Mesenchymal stem cell (in vitro differentiated cells and primary cell): Measurements from ENCODE around the gene FAF1.

ENCODE experiments used
- DNase-seq: peaks from one replicate; pipeline ENCODE4 v3.0.0-alpha.2; 2013
- H2AFZ ChIP-seq: one replicate; pipeline ENCODE4 v1.6.1; 2013; ENCODE audit warnings: low read depth, mild to moderate bottlenecking, control low read depth, inconsistent platforms, low read length, moderate library complexity
- H2AK5ac ChIP-seq: 2 replicates; pipeline ENCODE4 v1.6.1; 2013; ENCODE audit warnings: low read length, moderate library complexity, mild to moderate bottlenecking, inconsistent platforms; ENCODE audit not compliant: severe bottlenecking
- H2BK120ac ChIP-seq: one replicate; pipeline ENCODE4 v1.6.1; 2013; ENCODE audit warnings: low read depth, mild to moderate bottlenecking, inconsistent platforms, low read length, moderate library complexity
- H2BK12ac ChIP-seq, 2 experiments: one replicate each; pipeline ENCODE4 v1.6.1; 2013; ENCODE audit warnings: inconsistent platforms in 2 of 2, low read length in 2 of 2, mild to moderate bottlenecking in 2 of 2, moderate library complexity in 2 of 2, control low read depth in 1 of 2
- H2BK15ac ChIP-seq: one replicate; pipeline ENCODE4 v1.6.1; 2013; ENCODE audit warnings: mild to moderate bottlenecking, low read depth, inconsistent platforms; ENCODE audit not compliant: poor library complexity, severe bottlenecking
- H2BK5ac ChIP-seq: 2 replicates; pipeline ENCODE4 v1.6.1; 2013; ENCODE audit warnings: low read depth, mild to moderate bottlenecking, low read length, control low read depth, inconsistent platforms; ENCODE audit not compliant: poor library complexity, severe bottlenecking
- H3K14ac ChIP-seq, 2 experiments: one replicate each; pipeline ENCODE4 v1.6.1; 2013; ENCODE audit warnings: inconsistent platforms in 2 of 2, low read length in 2 of 2, control low read depth in 1 of 2, mild to moderate bottlenecking in 1 of 2, moderate library complexity in 1 of 2
- H3K18ac ChIP-seq, 2 experiments: one replicate each; pipeline ENCODE4 v1.6.1; 2013; ENCODE audit warnings: inconsistent platforms in 2 of 2, low read length in 2 of 2, control low read depth in 1 of 2, low read depth in 1 of 2, mild to moderate bottlenecking in 1 of 2
- H3K23ac ChIP-seq, 2 experiments: one replicate each; pipeline ENCODE4 v1.6.1; 2013; ENCODE audit warnings: inconsistent platforms in 2 of 2, low read length in 2 of 2, mild to moderate bottlenecking in 2 of 2, moderate library complexity in 2 of 2, control low read depth in 1 of 2
- H3K27ac ChIP-seq: 2 replicates; pipeline ENCODE4 v1.5.1; 2013; ENCODE audit warnings: mild to moderate bottlenecking, moderate library complexity, low read length, control low read depth, inconsistent platforms; ENCODE audit not compliant: poor library complexity, severe bottlenecking
- H3K27me3 ChIP-seq, 2 experiments: 2 replicates each; pipeline versions ENCODE4 v1.6.1 to v1.7.0; 2013; ENCODE audit warnings: low read length in 2 of 2, mild to moderate bottlenecking in 2 of 2, moderate library complexity in 2 of 2, control low read depth in 1 of 2, inconsistent platforms in 1 of 2; ENCODE audit not compliant: control insufficient read depth in 1 of 2, insufficient read depth in 1 of 2
- H3K36me3 ChIP-seq, 2 experiments: 2 replicates each; pipeline versions ENCODE4 v1.6.1 to v1.7.0; 2013; ENCODE audit warnings: low read length in 2 of 2, control low read depth in 1 of 2, inconsistent platforms in 1 of 2, low read depth in 1 of 2, mild to moderate bottlenecking in 1 of 2; ENCODE audit not compliant: insufficient read depth in 2 of 2, control insufficient read depth in 1 of 2
- H3K4ac ChIP-seq, 2 experiments: one replicate each; pipeline ENCODE4 v1.6.1; 2013; ENCODE audit warnings: inconsistent platforms in 2 of 2, low read length in 2 of 2, mild to moderate bottlenecking in 2 of 2, moderate library complexity in 2 of 2, control low read depth in 1 of 2, low read depth in 1 of 2
- H3K4me1 ChIP-seq: 2 replicates; pipeline ENCODE4 v1.6.1; 2013; ENCODE audit warnings: low read depth, low read length, control low read depth; ENCODE audit not compliant: control insufficient read depth, insufficient read depth
- H3K4me2 ChIP-seq: 2 replicates; pipeline ENCODE4 v1.6.1; 2013; ENCODE audit warnings: low read length, mild to moderate bottlenecking, inconsistent platforms; ENCODE audit not compliant: poor library complexity, severe bottlenecking
- H3K4me3 ChIP-seq, 2 experiments: 2 replicates each; pipeline versions ENCODE4 v1.5.1 to v1.7.0; 2013; ENCODE audit warnings: low read length in 2 of 2, mild to moderate bottlenecking in 2 of 2, control low read depth in 1 of 2, low read depth in 1 of 2; ENCODE audit not compliant: insufficient read depth in 1 of 2
- H3K79me1 ChIP-seq: replicated peaks from 2 replicates; pipeline ENCODE4 v1.6.1; 2013; ENCODE audit warnings: mild to moderate bottlenecking, control low read depth, low read length, inconsistent platforms; ENCODE audit not compliant: poor library complexity, severe bottlenecking
- H3K9ac ChIP-seq: 2 replicates; pipeline ENCODE4 v1.7.0; 2013; ENCODE audit warnings: mild to moderate bottlenecking, low read length, moderate library complexity
- H3K9me3 ChIP-seq: 2 replicates; pipeline ENCODE4 v1.7.0; 2013; ENCODE audit warnings: mild to moderate bottlenecking, low read length; ENCODE audit not compliant: control insufficient read depth
- H4K8ac ChIP-seq: one replicate; pipeline ENCODE4 v1.6.1; 2013; ENCODE audit warnings: inconsistent platforms, mild to moderate bottlenecking, low read length, moderate library complexity
- H4K91ac ChIP-seq: one replicate; pipeline ENCODE4 v1.6.1; 2013; ENCODE audit warnings: mild to moderate bottlenecking, low read length, inconsistent platforms
- WGBS: methylation state at CpG from one replicate; pipeline ENCODE4 v1.1.7; 2013; ENCODE audit warnings: mixed read lengths; 5-methylcytosine and 5-hydroxymethylcytosine counted together

FAF1 gene

DNA sequence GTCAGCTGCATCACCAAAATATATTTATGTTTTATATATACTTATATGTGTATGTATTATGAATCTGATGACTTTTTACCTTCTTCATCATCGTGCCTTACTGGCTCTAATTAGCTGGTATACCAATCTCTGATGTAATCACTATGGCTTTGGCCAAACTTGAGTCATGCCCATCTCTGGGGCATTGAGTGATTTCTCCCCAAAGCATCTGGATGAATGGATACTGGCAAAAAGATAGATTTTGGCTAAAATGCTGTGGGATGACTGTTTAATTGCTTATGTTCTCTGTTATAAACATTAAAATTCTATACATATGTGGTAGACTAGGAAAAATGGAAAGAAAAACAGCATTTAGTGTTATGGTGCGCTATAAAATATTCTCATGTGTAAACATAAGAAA, 29.6 kb upstream of the FAF1 start:
- Histone ChIP-seq H3K4me3 (no peak overlapping the region), H3K9me3 (no peaks in the 10 kb centered on the region), H3K18ac (no peak overlapping the region), H2BK120ac (no peak overlapping the region), H2BK15ac (no peak overlapping the region), H3K4me2 (no peak overlapping the region), H3K4ac (no peak overlapping the region), H3K9ac (peak overlapping the region; percentile 19), H2AFZ (no peak overlapping the region), H2AK5ac (no peak overlapping the region), H4K91ac (no peak overlapping the region), H3K23ac (no peak overlapping the region), H4K8ac (no peak overlapping the region), H3K27ac (no peak overlapping the region), H3K4me1 (no peaks in the 10 kb centered on the region), H3K27me3 (peaks cover 0 to 6% of the 10 kb centered on the region in 2 experiments), H2BK5ac (no peak overlapping the region), H3K14ac (no peak overlapping the region), H3K36me3 (no peaks in the 10 kb centered on the region), H3K79me1 (no peaks in the 10 kb centered on the region), H2BK12ac (no peak overlapping the region)
- WGBS: no CpG with 5 or more reads among the region's 2 CpGs
- no peak for DNase-seq

DNA sequence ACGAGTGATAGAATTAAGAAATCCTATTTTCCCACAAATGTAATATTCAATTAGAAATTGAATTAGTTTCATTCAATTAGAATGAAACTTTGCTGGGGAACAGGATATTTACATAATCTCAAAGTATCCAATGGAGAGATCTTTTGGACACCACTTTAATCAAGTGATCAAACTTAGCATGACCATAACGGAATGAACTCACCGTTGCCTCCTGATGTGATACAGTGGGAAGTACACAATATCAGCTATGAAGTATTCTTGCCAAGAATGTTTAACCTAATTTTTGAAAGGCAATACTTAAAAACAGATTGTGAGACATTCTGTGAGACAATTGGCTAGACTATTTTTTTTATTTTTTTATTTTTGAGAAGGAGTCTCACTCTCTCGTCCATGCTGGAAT, 26.6 kb upstream of the FAF1 start:
- no peak overlapping the region for H3K14ac ChIP-seq
- H3K4ac ChIP-seq: no peak overlapping the region
- H3K9me3 ChIP-seq: no peaks in the 10 kb centered on the region
- no peak overlapping the region for H2BK15ac ChIP-seq
- no peak overlapping the region for H3K4me3 ChIP-seq
- no peaks in the 10 kb centered on the region for H3K4me1 ChIP-seq
- no peak overlapping the region for H3K27ac ChIP-seq
- H2BK120ac ChIP-seq: no peak overlapping the region
- H3K36me3 ChIP-seq: no peaks in the 10 kb centered on the region
- H3K9ac ChIP-seq: no peak overlapping the region
- no peak overlapping the region for H3K23ac ChIP-seq
- no peak overlapping the region for H2AFZ ChIP-seq
- H3K79me1 ChIP-seq: no peaks in the 10 kb centered on the region
- no peak overlapping the region for H2AK5ac ChIP-seq
- no peak overlapping the region for H2BK12ac ChIP-seq
- H3K27me3 ChIP-seq: peaks cover 0 to 6% of the 10 kb centered on the region in 2 experiments
- H2BK5ac ChIP-seq: no peak overlapping the region
- no peak for DNase-seq
- H3K4me2 ChIP-seq: no peak overlapping the region
- no peak overlapping the region for H4K91ac ChIP-seq
- WGBS: 100% methylated on average over 1 of the region's 4 CpGs
- no peak overlapping the region for H4K8ac ChIP-seq
- no peak overlapping the region for H3K18ac ChIP-seq

DNA sequence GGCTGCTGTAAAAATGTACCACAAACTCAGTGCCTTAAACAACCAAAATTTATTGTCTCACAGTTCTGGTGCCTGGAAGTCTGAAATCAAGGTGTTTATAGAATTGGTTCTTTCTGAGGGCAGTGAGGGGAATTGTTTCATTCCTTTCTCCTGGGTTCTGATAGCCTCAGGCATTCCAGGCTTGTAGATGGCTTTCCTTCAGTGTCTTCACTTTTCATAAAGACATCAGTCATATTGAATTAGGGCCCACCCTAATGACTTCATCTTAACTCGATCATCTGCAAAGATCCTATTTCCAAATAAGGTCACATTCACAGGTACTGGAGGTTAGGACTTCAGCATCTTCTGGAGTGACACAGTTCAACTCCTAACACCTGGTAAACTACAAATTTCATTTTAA, 25.0 kb upstream of the FAF1 start:
- H2BK15ac ChIP-seq: no peak overlapping the region
- no peak overlapping the region for H3K14ac ChIP-seq
- no peaks in the 10 kb centered on the region for H3K79me1 ChIP-seq
- no peaks in the 10 kb centered on the region for H3K4me1 ChIP-seq
- H3K36me3 ChIP-seq: no peaks in the 10 kb centered on the region
- H3K23ac ChIP-seq: no peak overlapping the region
- H3K9ac ChIP-seq: no peak overlapping the region
- no peak overlapping the region for H4K91ac ChIP-seq
- no peak overlapping the region for H4K8ac ChIP-seq
- no peak overlapping the region for H3K4me3 ChIP-seq
- H3K4me2 ChIP-seq: no peak overlapping the region
- no peaks in the 10 kb centered on the region for H3K9me3 ChIP-seq
- no peak overlapping the region for H3K4ac ChIP-seq
- DNase-seq: no peak
- H3K18ac ChIP-seq: no peak overlapping the region
- no peak overlapping the region for H2AK5ac ChIP-seq
- no peak overlapping the region for H2BK120ac ChIP-seq
- peaks cover 0 to 6% of the 10 kb centered on the region in 2 experiments for H3K27me3 ChIP-seq
- H3K27ac ChIP-seq: no peak overlapping the region
- no peak overlapping the region for H2AFZ ChIP-seq
- 23% methylated on average over 1 of the region's 1 CpG for WGBS
- no peak overlapping the region for H2BK12ac ChIP-seq
- H2BK5ac ChIP-seq: no peak overlapping the region

DNA sequence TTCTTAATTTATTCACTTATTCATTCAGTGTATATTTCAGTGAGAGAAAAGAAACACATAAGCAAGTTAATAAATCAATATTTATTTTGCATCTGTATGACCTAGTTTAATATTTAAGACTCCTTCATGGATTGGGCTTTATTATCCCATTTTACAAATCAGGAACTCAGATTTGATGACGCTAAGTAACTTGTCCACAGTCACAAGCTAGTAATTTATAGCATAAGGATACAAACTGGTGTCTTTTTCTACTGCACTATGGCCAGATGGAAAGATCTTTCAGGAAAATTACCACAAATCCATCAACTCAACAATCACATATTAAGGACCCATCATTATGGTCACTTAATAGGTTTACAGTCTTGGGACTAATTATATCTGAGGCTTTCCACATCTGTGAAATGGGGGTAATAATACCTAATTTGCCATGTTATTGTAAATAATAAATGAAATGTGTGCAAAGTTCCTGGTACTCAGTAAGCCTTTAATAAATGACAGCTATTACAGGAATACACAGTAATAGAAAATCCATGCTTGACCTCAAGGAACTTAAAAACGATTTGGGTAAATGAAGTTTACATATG, 23.2 kb upstream of the FAF1 start:
- Histone ChIP-seq H3K4me3 (no peak overlapping the region), H3K14ac (no peak overlapping the region), H2BK12ac (no peak overlapping the region), H3K9me3 (no peaks in the 10 kb centered on the region), H4K8ac (no peak overlapping the region), H4K91ac (no peak overlapping the region), H2BK5ac (no peak overlapping the region), H3K18ac (no peak overlapping the region), H2BK15ac (no peak overlapping the region), H3K4me1 (peaks cover 1% of the 10 kb centered on the region), H3K4me2 (no peak overlapping the region), H3K79me1 (no peaks in the 10 kb centered on the region), H3K23ac (no peak overlapping the region), H2AK5ac (no peak overlapping the region), H3K9ac (no peak overlapping the region), H2AFZ (no peak overlapping the region), H3K27me3 (peaks cover 0 to 13% of the 10 kb centered on the region in 2 experiments), H2BK120ac (no peak overlapping the region), H3K36me3 (no peaks in the 10 kb centered on the region), H3K27ac (no peak overlapping the region), H3K4ac (no peak overlapping the region)
- 38% methylated on average over 2 of the region's 2 CpGs for WGBS
- DNase-seq: no peak
